HS-5 (cell line): Measurements from ENCODE around the gene ANKRD55.
"Not testable (repeated sequence)": the region's sequence is repeated elsewhere in the genome, so short reads cannot be mapped to it uniquely, and the experiment has no call there.

Experiments
- DNase-seq: peaks from one replicate; pipeline ENCODE4 v3.0.0-alpha.2; 2012; ENCODE audit warnings: low read depth

Gene ANKRD55

GRCh38 chr5:56233230-56233629, at the start of gene ANKRD55:
ANKRD55 (minus strand) TSS chr5:56233330; CDS start chr5:56232913, 417 bp downstream.
- no peak for DNase-seq

DNA sequence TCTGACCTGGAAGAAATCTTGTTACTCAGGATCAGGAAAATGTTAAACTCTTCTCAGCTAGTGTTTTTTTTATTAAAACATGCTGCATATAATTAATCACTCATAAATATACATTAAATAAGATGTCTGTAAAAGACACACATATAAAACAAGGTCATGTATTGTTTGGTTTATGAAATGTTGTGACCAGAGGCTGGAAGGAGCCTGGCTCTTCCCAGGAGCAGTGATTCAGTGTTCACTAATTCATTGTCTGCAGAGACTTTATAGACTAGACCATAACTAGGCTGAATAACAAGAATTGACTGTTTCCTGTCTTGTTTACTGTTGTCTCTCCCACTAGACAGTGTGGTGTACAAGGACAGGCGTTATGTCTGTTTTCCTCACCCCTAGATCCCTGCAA, 49.1 kb upstream of the ANKRD55 start:
- no peak for DNase-seq

- DNase-seq: no peak
Observed at GRCh38 chr5:56281489-56282165, 48.5 kb upstream of the ANKRD55 start.

DNA sequence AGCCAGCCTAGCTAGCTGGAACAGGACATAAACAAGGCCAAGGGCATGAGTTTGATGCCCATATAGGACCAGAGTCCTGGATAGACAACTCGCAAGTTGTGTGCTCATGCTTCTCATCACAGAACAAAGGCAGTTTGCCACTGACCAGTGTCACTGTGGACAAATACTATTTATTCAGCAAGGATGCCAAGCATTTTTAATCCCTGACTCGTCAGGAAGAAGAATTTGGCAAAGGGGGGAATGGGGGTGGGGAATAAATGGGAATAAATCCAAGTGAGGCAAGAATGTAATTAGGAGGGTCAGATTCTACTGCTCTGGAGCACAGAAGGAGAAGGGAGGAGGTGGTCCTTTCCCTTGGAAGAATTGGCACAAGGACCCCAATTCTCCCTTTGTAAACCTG, 46.8 kb upstream of the ANKRD55 start:
- peak; percentile 76 for DNase-seq

DNA sequence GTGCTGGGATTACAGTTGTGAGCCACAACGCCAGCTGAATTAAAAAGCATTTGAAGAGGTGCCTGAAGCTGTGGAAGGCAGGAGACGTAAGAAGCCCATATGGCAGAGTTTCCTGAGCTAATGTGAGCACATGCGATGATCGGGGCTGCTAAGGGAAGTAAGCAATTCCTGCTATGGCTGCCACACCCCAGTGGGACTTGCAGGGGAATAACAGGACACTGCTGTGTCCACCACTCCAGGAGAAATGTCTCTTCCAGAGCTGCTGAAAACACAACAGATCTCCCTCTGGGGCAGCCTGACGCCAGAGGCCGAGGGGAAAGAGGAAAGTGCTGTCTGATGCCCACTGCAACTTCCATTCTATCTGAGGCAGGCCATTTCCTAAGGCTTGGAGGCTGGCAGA, 46.2 kb upstream of the ANKRD55 start:
- no peak for DNase-seq

GRCh38 chr5:56278335-56278753, 45.2 kb upstream of the ANKRD55 start:
- no peak for DNase-seq

DNA sequence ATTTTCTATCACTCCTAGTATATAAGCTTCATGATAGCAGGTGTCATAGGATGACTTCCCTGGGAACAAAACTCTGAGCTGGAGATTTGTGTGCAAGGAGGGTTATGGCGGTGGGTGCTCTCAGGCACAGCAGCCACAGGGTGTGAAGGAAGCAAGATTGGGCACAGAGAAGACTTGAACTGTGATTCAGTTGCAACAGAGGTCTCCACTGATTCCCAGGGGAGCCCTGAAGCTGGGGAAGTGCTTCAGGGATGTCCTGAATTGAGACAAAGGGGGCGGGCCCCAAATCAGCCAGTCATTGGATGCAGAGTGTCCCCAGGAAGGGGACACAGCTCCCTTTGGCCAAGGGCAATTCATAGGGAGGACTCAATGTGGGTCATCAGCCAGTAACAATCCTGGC, 44.4 kb upstream of the ANKRD55 start:
- DNase-seq: no peak

GRCh38 chr5:56273376-56273955, 40.3 kb upstream of the ANKRD55 start:
- no peak for DNase-seq

DNA sequence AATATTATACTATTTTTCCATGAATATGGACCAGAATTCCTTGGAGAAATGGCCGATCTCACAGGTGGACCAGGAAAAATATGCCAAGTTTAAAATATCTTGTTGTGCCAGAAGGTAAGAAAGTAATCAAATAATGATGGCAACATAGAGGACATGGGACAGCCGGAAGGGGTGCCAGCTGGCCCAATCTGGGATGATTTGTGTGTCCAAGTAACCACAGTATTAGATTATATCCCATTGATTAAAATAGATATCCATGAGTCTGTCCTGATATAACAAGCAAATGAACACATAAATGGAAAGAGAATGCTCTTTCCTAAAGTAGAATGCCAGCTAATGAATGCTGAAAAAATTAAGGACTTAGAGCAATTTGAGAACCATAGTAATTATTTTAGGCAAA, 39.6 kb upstream of the ANKRD55 start:
- no peak for DNase-seq

DNA sequence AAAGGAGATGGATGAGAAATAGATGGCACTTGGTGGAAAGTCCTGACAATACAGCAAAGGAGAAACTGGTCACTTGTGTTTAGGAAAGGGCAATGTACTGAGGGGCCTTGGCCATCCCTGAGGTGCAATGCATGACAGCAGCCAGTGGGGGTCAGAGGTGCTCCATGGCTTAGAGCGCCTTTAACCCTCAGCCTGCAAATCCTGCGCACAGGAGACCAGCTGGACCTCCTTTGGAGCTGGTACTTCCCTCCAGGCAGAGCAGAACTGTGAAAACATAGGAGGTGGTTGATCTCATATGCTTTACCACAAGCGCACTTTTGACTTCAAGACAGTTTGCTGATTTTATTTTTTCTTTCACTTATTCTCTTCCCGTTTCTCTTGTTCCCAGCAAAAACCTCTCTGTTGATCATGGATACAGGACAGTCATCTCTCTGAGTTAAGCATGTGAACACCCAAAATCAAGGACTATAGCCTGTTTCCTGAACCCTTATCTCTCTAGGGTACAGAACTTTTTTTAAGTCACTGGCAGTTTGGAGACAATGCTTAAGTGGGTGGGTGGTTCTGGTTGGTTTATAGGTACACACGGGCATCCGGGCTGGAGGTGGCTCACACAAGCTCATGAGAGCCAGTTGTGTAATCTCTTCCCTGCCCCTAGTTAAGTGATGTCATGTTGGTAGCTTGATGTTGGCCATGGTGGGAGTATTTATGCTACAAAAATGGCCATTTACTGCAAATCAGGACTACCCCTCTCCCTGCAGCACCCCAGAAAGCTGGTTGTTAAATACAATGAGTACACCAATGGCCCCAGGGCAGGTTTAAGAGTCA, 37.6 kb upstream of the ANKRD55 start:
- no peak for DNase-seq

DNA sequence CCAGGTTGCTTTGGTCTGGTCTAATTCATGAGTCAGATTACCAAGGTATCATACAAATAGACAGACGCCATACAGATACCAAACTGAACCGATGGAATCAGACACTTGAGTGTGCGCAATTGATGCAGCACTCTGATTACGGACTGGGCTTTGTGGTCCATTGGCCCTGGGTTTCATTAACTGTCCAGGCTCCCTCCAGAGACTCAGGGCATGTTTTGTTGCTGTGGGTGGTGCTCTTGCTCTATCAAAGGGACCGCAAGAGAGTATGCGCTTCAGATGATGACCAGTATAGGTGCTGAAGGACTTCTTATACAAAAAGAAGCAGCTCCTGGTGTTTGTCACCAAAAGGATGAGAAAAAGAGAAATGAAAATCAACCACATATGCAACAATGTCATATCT, 36.9 kb upstream of the ANKRD55 start:
- DNase-seq: no peak

GRCh38 chr5:56269216-56269927, 36.2 kb upstream of the ANKRD55 start:
- DNase-seq: no peak

- not testable (repeated sequence) for DNase-seq
Observed at GRCh38 chr5:56268707-56269106, 35.6 kb upstream of the ANKRD55 start.

GRCh38 chr5:56267856-56268255, 34.7 kb upstream of the ANKRD55 start:
- no peak for DNase-seq

DNA sequence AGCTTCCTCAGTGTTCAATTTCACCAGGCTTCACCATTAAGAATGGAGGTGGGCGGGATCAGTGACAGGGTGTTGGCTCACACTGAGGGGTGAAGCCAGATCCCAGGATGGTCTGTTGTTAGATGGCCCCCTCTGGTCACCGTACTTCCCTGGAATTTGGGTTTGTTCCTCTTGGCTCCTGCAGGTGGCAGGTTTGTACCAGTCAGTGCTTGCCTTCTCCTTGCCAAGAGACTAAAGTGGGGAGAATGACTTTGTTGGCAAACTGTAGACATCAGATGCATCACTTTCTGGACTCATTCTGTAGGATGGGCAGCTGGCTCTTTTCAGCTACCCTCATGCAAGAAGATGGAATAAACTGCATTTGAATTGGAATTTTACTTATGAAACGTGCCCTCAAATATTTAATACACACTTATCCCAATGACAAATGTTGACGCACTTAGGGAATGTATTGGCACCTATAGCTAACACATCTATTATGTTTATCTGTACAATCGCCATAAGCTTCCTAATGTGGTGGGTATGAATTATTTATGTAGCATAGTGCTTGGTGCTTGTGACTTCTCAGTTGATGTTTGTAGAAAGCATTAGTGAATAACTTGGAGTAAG, 31.4 kb upstream of the ANKRD55 start:
- no peak for DNase-seq

DNA sequence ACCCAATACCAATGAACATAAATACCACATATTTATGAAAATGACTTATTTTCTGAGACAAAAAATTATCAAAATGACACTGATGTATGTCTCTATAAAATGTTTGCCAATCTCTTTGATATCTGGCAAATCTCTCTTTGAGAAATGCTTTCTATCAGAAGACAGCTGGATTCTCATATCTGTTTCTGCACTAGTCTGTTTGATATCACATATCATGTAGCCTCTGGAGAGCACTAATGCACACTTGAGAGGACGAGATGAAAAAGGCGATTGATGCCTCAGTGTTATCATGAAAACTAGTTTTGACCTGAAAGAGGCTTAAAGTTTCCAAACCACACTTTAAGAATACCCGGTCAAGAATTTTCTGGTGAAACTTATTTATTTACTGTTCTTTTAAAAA, 29.1 kb upstream of the ANKRD55 start:
- DNase-seq: no peak

DNA sequence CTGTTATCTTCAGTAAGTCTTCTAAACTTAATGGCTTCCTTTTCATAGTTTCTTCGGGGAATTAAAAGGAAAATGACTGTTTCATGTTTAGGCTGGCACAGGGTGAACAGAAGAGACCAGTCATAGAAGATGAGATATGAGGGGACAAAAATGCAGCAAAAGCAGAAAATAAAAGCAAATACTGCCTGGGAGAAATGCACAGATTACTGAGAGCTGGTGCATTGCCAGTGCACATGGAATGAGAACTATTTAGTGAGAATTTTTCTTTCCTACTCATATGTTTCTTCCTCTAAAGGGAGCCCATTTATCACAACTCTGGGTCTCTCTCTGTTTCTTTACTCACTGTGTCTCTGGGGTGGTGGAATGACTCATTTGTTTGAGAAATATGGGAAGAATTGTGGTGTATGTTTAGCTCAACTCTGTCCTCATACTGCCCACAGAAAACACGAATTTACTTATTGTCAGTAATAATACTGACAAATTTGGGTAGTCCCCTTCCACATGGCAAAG, 25.9 kb upstream of the ANKRD55 start:
- DNase-seq: peak; percentile 85

- not testable (repeated sequence) for DNase-seq
Observed at GRCh38 chr5:56257763-56258529, 24.8 kb upstream of the ANKRD55 start.

DNA sequence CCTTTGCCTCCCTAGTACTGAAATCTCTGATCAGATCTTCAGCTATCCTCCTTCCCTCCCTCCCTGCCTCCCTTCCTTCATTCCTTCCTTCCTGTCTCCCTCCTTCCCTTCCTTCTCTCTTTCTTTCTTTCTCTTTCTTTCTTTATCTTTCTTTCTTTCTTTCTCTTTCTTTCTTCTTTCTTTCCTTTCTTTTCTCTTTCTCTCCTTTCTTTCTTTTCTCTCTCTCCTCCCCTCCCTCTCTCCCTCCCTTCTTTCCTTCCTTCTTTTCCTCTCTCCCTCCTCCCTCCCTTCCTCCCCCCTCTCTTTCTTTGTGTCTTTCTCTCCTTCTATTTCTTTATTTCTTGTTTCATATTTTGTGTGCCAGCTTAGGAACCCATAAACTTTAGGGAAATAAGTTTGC, 23.9 kb upstream of the ANKRD55 start:
- no peak for DNase-seq

- DNase-seq: no peak
Observed at GRCh38 chr5:56255502-56255901, 22.4 kb upstream of the ANKRD55 start.

DNA sequence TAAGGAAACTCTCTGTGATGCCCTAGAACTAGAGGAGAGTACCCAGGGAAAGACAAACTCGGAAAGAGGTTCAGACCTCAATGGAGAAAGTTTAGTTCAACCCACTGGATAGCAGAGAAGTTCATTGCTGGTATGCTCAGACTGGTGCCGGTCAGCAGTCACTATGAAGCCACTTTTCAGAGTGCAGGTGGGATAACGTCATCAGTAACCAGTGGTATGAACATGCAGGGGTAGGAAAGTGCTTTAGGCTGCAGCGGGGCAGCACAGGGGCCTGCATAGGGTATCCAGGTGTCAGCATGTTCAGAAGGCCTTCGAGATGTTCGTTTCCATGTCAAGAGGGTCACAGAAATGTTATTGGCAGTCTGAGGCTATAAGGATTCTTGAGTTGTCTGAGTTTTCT, 20.8 kb upstream of the ANKRD55 start:
- no peak for DNase-seq
